Cardiac fibroblast (primary cell): Measurements from ENCODE around the gene SLC16A1.

Experiments used
- DNase-seq, 2 donors: peaks; one replicate each; pipeline versions ENCODE4 v3.0.0 to v3.0.0-alpha.2; 2010; ENCODE audit warnings: low read depth in 2 of 2
- H3K4me3 ChIP-seq, 2 donors: replicated peaks in 1 of 2; 1 replicate in 1 of 2; 2 replicates in 1 of 2; pipeline ENCODE4 v1.5.1; 2011; ENCODE audit warnings: low read depth in 2 of 2, low read length in 2 of 2, mild to moderate bottlenecking in 2 of 2, moderate library complexity in 1 of 2
- CTCF ChIP-seq: IDR thresholded peaks from one replicate; pipeline ENCODE4 v1.5.1; 2011; ENCODE audit warnings: low read depth, mild to moderate bottlenecking, low read length, inconsistent platforms

SLC16A1 gene

GRCh38 chr1:112992780-112993179 is 36.8 kb upstream of the SLC16A1 start:
- no peak overlapping the region for H3K4me3 ChIP-seq
- DNase-seq: no peak
- TF ChIP-seq CTCF: no peak

GRCh38 chr1:112991402-112992120 is 35.6 kb upstream of the SLC16A1 start:
- no peak overlapping the region for H3K4me3 ChIP-seq
- no peak for TF ChIP-seq CTCF
- DNase-seq: peak in 1 of 2 donors; percentile 13

- DNase-seq: no peak
- no peak overlapping the region for H3K4me3 ChIP-seq
- no peak for TF ChIP-seq CTCF
Measured at GRCh38 chr1:112990271-112990670, 34.3 kb upstream of the SLC16A1 start.

GRCh38 chr1:112988367-112988766 is 32.4 kb upstream of the SLC16A1 start:
- TF ChIP-seq CTCF: no peak
- no peak for DNase-seq
- no peak overlapping the region for H3K4me3 ChIP-seq

- DNase-seq: no peak
- no peak for TF ChIP-seq CTCF
- H3K4me3 ChIP-seq: no peak overlapping the region
Measured at GRCh38 chr1:112985123-112985522, 29.1 kb upstream of the SLC16A1 start.

- no peak overlapping the region for H3K4me3 ChIP-seq
- TF ChIP-seq CTCF: no peak
- DNase-seq: no peak
Measured at GRCh38 chr1:112983537-112984131, 27.6 kb upstream of the SLC16A1 start.
